K562 (cell line): Measurements from ENCODE around the gene ETV4. TPM values are rescaled to one million over a fixed set of nuclear protein-coding genes. Genes with fewer than 3 reads are reported as not detected.

Experiments
- ATAC-seq: fragments of 200-7000 bp; cut with Tn5 transposase; 3 replicates; pipeline ENCODE4 v1.9.1; 2020; ENCODE audit warnings: moderate library complexity
- BruUV-seq: library from RNA; stranded (reverse); fragments of 400-500 nt; replicated peaks from 2 replicates; lab custom pipeline; 2021; lab: Mats Ljungman, UMichigan
- CTCF ChIA-PET: fragments of 300-600 bp; formaldehyde crosslinking; extraction: SDS; loops from one replicate; lab custom pipeline; 2021; ENCODE audit warnings: low intra/inter-chr PET ratio; lab: Yijun Ruan, JAX
- POLR2A ChIA-PET: fragments of 300-600, 350-650 bp; sonication (Branson Sonifier 250); formaldehyde crosslinking; extraction: SDS; loops from one replicate; lab custom pipeline; 2021; ENCODE audit warnings: antibody characterized with exemption, inconsistent platforms; lab: Yijun Ruan, JAX
- DNase-seq, 4 experiments: peaks; one replicate each; pipeline versions ENCODE4 v3.0.0 to v3.0.0-alpha.2; 2011 to 2018; ENCODE audit warnings: low spot score in 3 of 4, mixed read lengths in 3 of 4; ENCODE audit errors: extremely low read depth in 1 of 4
- FAIRE-seq: peaks from 2 replicates; lab custom pipeline; 2011; peaks lifted over from hg19 to GRCh38; lab: Jason Lieb, UNC
- H2AFZ ChIP-seq: 2 replicates; pipeline ENCODE4 v1.6.0; 2011; ENCODE audit warnings: low read depth, low read length, control low read depth, inconsistent platforms
- H3K27ac ChIP-seq: fragments of 200-600 bp; 3 replicates; pipeline ENCODE4 v1.8.0; 2011; ENCODE audit warnings: low read depth, mild to moderate bottlenecking, control low read depth, inconsistent platforms, low read length, moderate library complexity, mixed read lengths; ENCODE audit errors: extremely low read depth
- H3K27me3 ChIP-seq, 2 experiments: fragments of 300-600 bp in 1 of 2; 2 replicates in 1 of 2; 3 replicates in 1 of 2; pipeline versions ENCODE4 v1.6.0 to v1.8.0; 2011; ENCODE audit warnings: inconsistent platforms in 2 of 2, low read length in 2 of 2, mild to moderate bottlenecking in 1 of 2, mixed read lengths in 1 of 2, moderate library complexity in 1 of 2; ENCODE audit not compliant: control insufficient read depth in 2 of 2, insufficient read depth in 2 of 2
- H3K36me3 ChIP-seq: fragments of 300-600 bp; 3 replicates; pipeline ENCODE4 v1.8.0; 2011; ENCODE audit warnings: mild to moderate bottlenecking, low read length, inconsistent platforms; ENCODE audit not compliant: control insufficient read depth, insufficient read depth
- H3K4me1 ChIP-seq, 2 experiments: fragments of 200-600 bp in 1 of 2; replicated peaks in 1 of 2; 2 replicates in 1 of 2; 3 replicates in 1 of 2; pipeline versions ENCODE4 v1.5.1 to v1.8.0; 2011; ENCODE audit warnings: inconsistent platforms in 2 of 2, low read length in 2 of 2, mild to moderate bottlenecking in 1 of 2, mixed read lengths in 1 of 2, moderate library complexity in 1 of 2; ENCODE audit not compliant: control insufficient read depth in 2 of 2, insufficient read depth in 2 of 2
- H3K4me2 ChIP-seq: 2 replicates; pipeline ENCODE4 v1.6.1; 2011; ENCODE audit warnings: low read length, control low read depth, inconsistent platforms, mixed read lengths; ENCODE audit not compliant: insufficient read depth
- H3K4me3 ChIP-seq: fragments of 200-600 bp; sonication (generic), shearing (Covaris generic); 2 replicates; pipeline ENCODE4 v1.5.1; 2016; ENCODE audit warnings: control low read depth, inconsistent platforms
- H3K79me2 ChIP-seq: fragments of 200-600 bp; 3 replicates; pipeline ENCODE4 v1.8.0; 2011; ENCODE audit warnings: low read length, inconsistent platforms; ENCODE audit not compliant: control insufficient read depth, insufficient read depth
- H3K9ac ChIP-seq, 2 experiments: 2 replicates each; pipeline versions ENCODE4 v1.6.0 to v1.6.1; 2011; ENCODE audit warnings: low read depth in 2 of 2, low read length in 2 of 2, control low read depth in 1 of 2, inconsistent platforms in 1 of 2, mild to moderate bottlenecking in 1 of 2, mixed read lengths in 1 of 2; ENCODE audit not compliant: insufficient read depth in 1 of 2
- H3K9me1 ChIP-seq: one replicate; pipeline ENCODE4 v1.6.0; 2011; ENCODE audit warnings: inconsistent platforms, mild to moderate bottlenecking, low read length, moderate library complexity; ENCODE audit not compliant: control insufficient read depth, insufficient read depth
- H3K9me3 ChIP-seq: replicated peaks from 2 replicates; pipeline ENCODE4 v1.5.1; 2011; ENCODE audit warnings: low read depth, low read length, inconsistent platforms; ENCODE audit not compliant: control insufficient read depth, insufficient read depth
- H4K20me1 ChIP-seq: replicated peaks from 2 replicates; pipeline ENCODE4 v1.6.1; 2011; ENCODE audit warnings: low read length, inconsistent platforms, mixed read lengths; ENCODE audit not compliant: control insufficient read depth, insufficient read depth
- CEBPB ChIP-seq: fragments of 450-650 bp; IDR thresholded peaks from 2 replicates; pipeline ENCODE4 v1.6.1; 2016; ENCODE audit warnings: missing genetic modification characterization, missing compliant biosample characterization
- CEBPG ChIP-seq, 3 experiments: fragments of 200-800 bp in 1 of 3; sonication (Bioruptor generic) in 1 of 3; sonication (generic) in 1 of 3; formaldehyde crosslinking in 1 of 3; IDR thresholded peaks in 2 of 3; conservative IDR thresholded peaks in 1 of 3; 2 replicates each; pipeline versions ENCODE4 v1.6.1 to v1.8.0; 2016 to 2022; ENCODE audit warnings: missing compliant biosample characterization in 2 of 3, missing genetic modification characterization in 2 of 3, mild to moderate bottlenecking in 1 of 3, missing genetic modification reagents in 1 of 3
- DIDO1 ChIP-seq: fragments of 450-650 bp; IDR thresholded peaks from 2 replicates; pipeline ENCODE4 v1.6.1; 2016; ENCODE audit warnings: low read depth, missing biosample characterization, missing genetic modification characterization
- ELF2 ChIP-seq: fragments of 250-450 bp; sonication (Bioruptor Pico); IDR thresholded peaks from 2 replicates; pipeline ENCODE4 v1.5.0; 2021; ENCODE audit warnings: mild to moderate bottlenecking
- EZH2 ChIP-seq: IDR thresholded peaks from 2 replicates; pipeline ENCODE4 v1.6.1; 2012; ENCODE audit warnings: low read depth, mild to moderate bottlenecking, inconsistent platforms, low read length, borderline replicate concordance
- FOSL1 ChIP-seq: fragments of 200-800 bp; sonication (Bioruptor generic); conservative IDR thresholded peaks from 2 replicates; pipeline ENCODE4 v1.6.1; 2016; ENCODE audit warnings: missing genetic modification characterization, missing compliant biosample characterization
- GTF2E2 ChIP-seq: fragments of 200-800 bp; sonication (Bioruptor generic); IDR thresholded peaks from 2 replicates; pipeline ENCODE4 v1.6.1; 2016; ENCODE audit warnings: missing genetic modification characterization, missing compliant biosample characterization
- KLF10 ChIP-seq: fragments of 250-450 bp; sonication (Bioruptor Pico); IDR thresholded peaks from 2 replicates; pipeline ENCODE4 v1.6.1; 2021; ENCODE audit warnings: matching md5 sums
- LARP7 ChIP-seq: fragments of 450-650 bp; IDR thresholded peaks from 2 replicates; pipeline ENCODE4 v1.6.1; 2016
- NFE2L1 ChIP-seq: fragments of 450-650 bp; IDR thresholded peaks from 2 replicates; pipeline ENCODE4 v1.6.1; 2016; ENCODE audit warnings: missing genetic modification characterization, low read depth, mild to moderate bottlenecking, missing compliant biosample characterization, moderate library complexity, borderline replicate concordance
- SP1 ChIP-seq: sonication (generic); formaldehyde crosslinking; IDR thresholded peaks from 2 replicates; pipeline ENCODE4 v1.8.1; 2022; ENCODE audit warnings: mild to moderate bottlenecking, missing genetic modification reagents
- SPI1 ChIP-seq: IDR thresholded peaks from 2 replicates; pipeline ENCODE4 v1.6.1; 2011; ENCODE audit warnings: low read depth, low read length, control low read depth, borderline replicate concordance
- ZC3H11A ChIP-seq: IDR thresholded peaks from 2 replicates; pipeline ENCODE4 v1.6.1; 2012; ENCODE audit warnings: low read depth, low read length, improper control_type of control experiment
- WGBS: fragments of 100-300 bp; shearing (Covaris generic); methylation state at CpG from one replicate; pipeline ENCODE4 v1.1.6; 2016; ENCODE audit warnings: low coverage, mixed read lengths; ENCODE audit not compliant: insufficient coverage; ENCODE audit errors: missing lambda C conversion rate; 5-methylcytosine and 5-hydroxymethylcytosine counted together
- in situ Hi-C: fragments of 300-500 bp; cut with MboI; formaldehyde crosslinking; loops from 4 replicates; pipeline ENCODE4 v1.15.0; 2018; ENCODE audit warnings: inconsistent platforms, mixed read lengths
- intact Hi-C: fragments of 100-400 bp; cut with micrococcal nuclease; formaldehyde crosslinking; loops from 2 replicates; pipeline ENCODE4 v1.14.2; 2022
- polyA plus RNA-seq, 8 experiments: library from polyadenylated mRNA; depleted of rRNA in 4 of 8; stranded (reverse) in 5 of 8; unstranded in 3 of 8; fragments of >200 nt; fragmentation: Nextera tagmentation in 2 of 8; fragmentation: Illumina TruSeq in 1 of 8; extraction: Ambion mirVana in 2 of 8; extraction: Trizol in 1 of 8; gene quantifications; 2 replicates each; pipeline versions ENCODE4 v1.2.1 to v1.2.3, GENCODE V29; 2011 to 2014; ENCODE audit warnings: inconsistent platforms in 1 of 8, missing spikeins in 1 of 8
- total RNA-seq, 7 experiments: library from RNA; depleted of rRNA in 6 of 7; stranded (reverse); fragments of >200 nt in 6 of 7; fragmentation: Illumina TruSeq in 2 of 7; extraction: Trizol in 2 of 7; gene quantifications; 2 replicates each; pipeline versions ENCODE4 v1.2.1 to v1.2.3, GENCODE V29; 2011 to 2021; ENCODE audit warnings: low replicate concordance in 1 of 7
- TF ChIP-seq, protein P1 (sequence below): fragments of 450-650 bp; formaldehyde crosslinking; IDR thresholded peaks from 2 replicates; pipeline ENCODE4 v1.4.0; 2022; ENCODE audit warnings: missing genetic modification characterization
- TF ChIP-seq, protein P2 (sequence below): fragments of 450-650 bp; IDR thresholded peaks from 2 replicates; pipeline ENCODE4 v1.6.1; 2014; ENCODE audit warnings: low read depth, mild to moderate bottlenecking, moderate library complexity, borderline replicate concordance

ETV4 gene
- total and polyA plus RNA-seq, 9 of the 15 experiments (the other 6 are each of a cell fraction or from before 2014, with no cell fraction given) = 5.5 to 66.3 (median 28.2) TPM

DNA sequence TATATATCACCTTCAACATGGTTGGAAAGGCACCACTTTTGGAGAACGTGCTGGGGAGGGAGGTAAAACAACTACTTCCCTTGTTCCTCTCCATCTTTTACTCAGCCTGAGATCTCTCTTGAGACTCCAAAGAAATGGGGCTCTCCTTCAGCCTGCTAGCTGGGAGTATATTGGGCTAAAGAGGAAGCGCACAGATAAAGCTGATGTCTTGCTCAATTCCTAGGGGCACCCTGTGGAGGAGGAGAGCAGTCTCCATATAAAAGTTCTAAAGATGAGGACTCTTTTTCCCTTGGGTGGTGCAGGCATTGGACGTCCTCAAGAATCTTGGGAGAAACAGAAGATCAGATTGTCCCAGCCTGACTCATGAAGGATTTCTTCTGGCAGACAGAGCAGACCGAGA is 4.6 kb upstream of the ETV4 start:
- H3K27ac ChIP-seq = no peak overlapping the region
- ATAC-seq = no peak
- no TSS peak for BruUV-seq
- no peak overlapping the region for H3K4me2 ChIP-seq
- ChIA-PET CTCF (no interaction called here), POLR2A (no interaction called here)
- no peak overlapping the region for H3K4me3 ChIP-seq
- no peaks in the 10 kb centered on the region for H3K79me2 ChIP-seq
- FAIRE-seq = no peak
- intact Hi-C loops (no loop called here), in situ Hi-C loops (no loop called here)
- no peaks in the 10 kb centered on the region for H3K36me3 ChIP-seq
- peak overlapping the region; percentile 56; the same call in 1 of the 2 replicates for H2AFZ ChIP-seq
- H4K20me1 ChIP-seq = no peaks in the 10 kb centered on the region
- peaks cover 21 to 27% of the 10 kb centered on the region in 2 experiments for H3K4me1 ChIP-seq
- H3K9ac ChIP-seq = no peak overlapping the region
- 21% methylated on average over 4 of the region's 4 CpGs for WGBS
- no peaks in the 10 kb centered on the region for H3K9me3 ChIP-seq
- no peak for DNase-seq
- no peaks in the 10 kb centered on the region for H3K9me1 ChIP-seq
- no peaks in the 10 kb centered on the region for H3K27me3 ChIP-seq
- TF ChIP-seq NFE2L1 (tag) (no peak), ELF2 (CRISPR knock-in tag) (no peak), CEBPB (peak; percentile 85), KLF10 (CRISPR knock-in tag) (no peak), LARP7 (no peak), SP1 (no peak), FOSL1 (tag) (no peak), EZH2 (no peak), CEBPG (CRISPR knock-in tag; IDR thresholded peaks at IDR 0.05) (0 out of 2 replicates have a peak, but pooled peaks have one; percentile 31), CEBPG (tag; conservative IDR thresholded peaks at IDR 0.05 in 1 of 2, IDR thresholded peaks at IDR 0.05 in 1 of 2) (no peak), DIDO1 (tag) (no peak), GTF2E2 (tag) (no peak), SPI1 (peak; percentile 76; the same call in 1 of the 2 replicates), ZC3H11A (no peak)
- TF ChIP-seq, protein P1, sequence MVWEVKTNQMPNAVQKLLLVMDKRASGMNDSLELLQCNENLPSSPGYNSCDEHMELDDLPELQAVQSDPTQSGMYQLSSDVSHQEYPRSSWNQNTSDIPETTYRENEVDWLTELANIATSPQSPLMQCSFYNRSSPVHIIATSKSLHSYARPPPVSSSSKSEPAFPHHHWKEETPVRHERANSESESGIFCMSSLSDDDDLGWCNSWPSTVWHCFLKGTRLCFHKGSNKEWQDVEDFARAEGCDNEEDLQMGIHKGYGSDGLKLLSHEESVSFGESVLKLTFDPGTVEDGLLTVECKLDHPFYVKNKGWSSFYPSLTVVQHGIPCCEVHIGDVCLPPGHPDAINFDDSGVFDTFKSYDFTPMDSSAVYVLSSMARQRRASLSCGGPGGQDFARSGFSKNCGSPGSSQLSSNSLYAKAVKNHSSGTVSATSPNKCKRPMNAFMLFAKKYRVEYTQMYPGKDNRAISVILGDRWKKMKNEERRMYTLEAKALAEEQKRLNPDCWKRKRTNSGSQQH (CRISPR knock-in tag) = no peak
- TF ChIP-seq, protein P2, sequence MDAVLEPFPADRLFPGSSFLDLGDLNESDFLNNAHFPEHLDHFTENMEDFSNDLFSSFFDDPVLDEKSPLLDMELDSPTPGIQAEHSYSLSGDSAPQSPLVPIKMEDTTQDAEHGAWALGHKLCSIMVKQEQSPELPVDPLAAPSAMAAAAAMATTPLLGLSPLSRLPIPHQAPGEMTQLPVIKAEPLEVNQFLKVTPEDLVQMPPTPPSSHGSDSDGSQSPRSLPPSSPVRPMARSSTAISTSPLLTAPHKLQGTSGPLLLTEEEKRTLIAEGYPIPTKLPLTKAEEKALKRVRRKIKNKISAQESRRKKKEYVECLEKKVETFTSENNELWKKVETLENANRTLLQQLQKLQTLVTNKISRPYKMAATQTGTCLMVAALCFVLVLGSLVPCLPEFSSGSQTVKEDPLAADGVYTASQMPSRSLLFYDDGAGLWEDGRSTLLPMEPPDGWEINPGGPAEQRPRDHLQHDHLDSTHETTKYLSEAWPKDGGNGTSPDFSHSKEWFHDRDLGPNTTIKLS = no peak
